Nephron progenitor cell (in vitro differentiated cells): ENCODE data around the gene MACROD2.
"Not testable (repeated sequence)": the region's sequence is repeated elsewhere in the genome, so short reads cannot be mapped to it uniquely, and the experiment has no call there.

ENCODE experiments used
- DNase-seq: peaks from one replicate; pipeline ENCODE4 v3.0.0; 2021
- H3K27ac Mint-ChIP-seq: 2 replicates; pipeline ENCODE4 v1.8.0; 2021; ENCODE audit warnings: mild to moderate bottlenecking, moderate library complexity, mixed read lengths
- H3K27me3 Mint-ChIP-seq: 2 replicates; pipeline ENCODE4 v1.8.0; 2021; ENCODE audit warnings: mild to moderate bottlenecking, low read depth, mixed read lengths; ENCODE audit not compliant: poor library complexity
- H3K36me3 Mint-ChIP-seq: 2 replicates; pipeline ENCODE4 v1.8.0; 2021; ENCODE audit warnings: low read depth, mixed read lengths
- H3K4me1 Mint-ChIP-seq: 2 replicates; pipeline ENCODE4 v1.8.0; 2021; ENCODE audit warnings: mixed read lengths
- H3K4me3 Mint-ChIP-seq: 2 replicates; pipeline ENCODE4 v1.8.0; 2021; ENCODE audit warnings: mild to moderate bottlenecking, moderate library complexity, mixed read lengths
- H3K9me3 Mint-ChIP-seq: 2 replicates; pipeline ENCODE4 v1.8.0; 2021; ENCODE audit warnings: mild to moderate bottlenecking, moderate library complexity, mixed read lengths
- TF ChIP-seq, protein P1 (sequence below): fragments of 200-600 bp; sonication (generic); IDR thresholded peaks from 2 replicates; pipeline ENCODE4 v1.5.0; 2021; ENCODE audit warnings: antibody characterized with exemption

The MACROD2 gene

DNA sequence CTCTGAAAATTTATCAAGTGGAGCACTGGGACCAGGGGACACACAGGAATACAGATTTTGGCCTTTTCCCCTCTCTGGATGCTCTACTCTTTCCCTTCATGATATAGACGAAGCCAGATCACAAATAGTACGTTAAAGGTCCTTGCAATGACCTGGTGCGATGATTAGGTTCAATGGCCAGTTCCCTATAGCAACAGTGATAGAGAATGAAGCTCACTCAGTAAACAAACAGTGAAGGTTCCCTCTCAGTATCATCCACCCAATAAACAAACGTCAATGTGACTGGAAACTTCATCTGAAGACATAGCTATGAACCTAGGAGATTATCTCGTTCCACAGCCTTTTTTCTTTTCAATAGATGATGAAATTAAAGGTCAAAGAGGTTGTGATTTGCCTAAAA, 1981.7 kb downstream of the MACROD2 start:
- Mint-ChIP-seq H3K4me1 (peaks cover 11% of the 10 kb centered on the region), H3K27me3 (no peaks in the 10 kb centered on the region), H3K27ac (no peak overlapping the region), H3K36me3 (peaks cover 9% of the 10 kb centered on the region), H3K4me3 (no peak overlapping the region), H3K9me3 (peaks cover 21% of the 10 kb centered on the region)
- TF ChIP-seq, protein P1, sequence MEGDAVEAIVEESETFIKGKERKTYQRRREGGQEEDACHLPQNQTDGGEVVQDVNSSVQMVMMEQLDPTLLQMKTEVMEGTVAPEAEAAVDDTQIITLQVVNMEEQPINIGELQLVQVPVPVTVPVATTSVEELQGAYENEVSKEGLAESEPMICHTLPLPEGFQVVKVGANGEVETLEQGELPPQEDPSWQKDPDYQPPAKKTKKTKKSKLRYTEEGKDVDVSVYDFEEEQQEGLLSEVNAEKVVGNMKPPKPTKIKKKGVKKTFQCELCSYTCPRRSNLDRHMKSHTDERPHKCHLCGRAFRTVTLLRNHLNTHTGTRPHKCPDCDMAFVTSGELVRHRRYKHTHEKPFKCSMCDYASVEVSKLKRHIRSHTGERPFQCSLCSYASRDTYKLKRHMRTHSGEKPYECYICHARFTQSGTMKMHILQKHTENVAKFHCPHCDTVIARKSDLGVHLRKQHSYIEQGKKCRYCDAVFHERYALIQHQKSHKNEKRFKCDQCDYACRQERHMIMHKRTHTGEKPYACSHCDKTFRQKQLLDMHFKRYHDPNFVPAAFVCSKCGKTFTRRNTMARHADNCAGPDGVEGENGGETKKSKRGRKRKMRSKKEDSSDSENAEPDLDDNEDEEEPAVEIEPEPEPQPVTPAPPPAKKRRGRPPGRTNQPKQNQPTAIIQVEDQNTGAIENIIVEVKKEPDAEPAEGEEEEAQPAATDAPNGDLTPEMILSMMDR: no peak
- no peak for DNase-seq

DNA sequence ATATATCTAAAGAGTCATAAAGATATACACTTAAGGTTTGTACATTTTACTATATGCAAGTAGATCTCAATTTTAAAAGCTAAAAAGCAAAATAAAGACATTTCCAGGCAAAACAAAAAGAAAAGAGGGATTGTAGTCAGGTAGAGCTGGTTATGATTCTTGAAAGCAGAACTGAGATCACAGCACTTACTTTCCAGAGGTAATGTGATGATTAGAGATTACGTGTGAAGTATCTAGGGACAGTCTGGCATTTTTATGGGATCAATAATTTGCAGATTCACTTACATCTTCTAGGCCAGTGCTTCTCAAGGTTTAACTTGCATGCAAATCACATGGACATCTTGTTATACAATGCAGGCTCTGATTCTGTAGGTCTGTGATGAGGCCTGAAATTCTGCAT, 1982.4 kb downstream of the MACROD2 start:
- Mint-ChIP-seq H3K4me1 (peaks cover 11% of the 10 kb centered on the region), H3K27ac (peak overlapping the region; percentile 21), H3K4me3 (no peak overlapping the region), H3K9me3 (peaks cover 19% of the 10 kb centered on the region), H3K36me3 (peaks cover 9% of the 10 kb centered on the region), H3K27me3 (no peaks in the 10 kb centered on the region)
- no peak for DNase-seq
- TF ChIP-seq, protein P1: no peak

DNA sequence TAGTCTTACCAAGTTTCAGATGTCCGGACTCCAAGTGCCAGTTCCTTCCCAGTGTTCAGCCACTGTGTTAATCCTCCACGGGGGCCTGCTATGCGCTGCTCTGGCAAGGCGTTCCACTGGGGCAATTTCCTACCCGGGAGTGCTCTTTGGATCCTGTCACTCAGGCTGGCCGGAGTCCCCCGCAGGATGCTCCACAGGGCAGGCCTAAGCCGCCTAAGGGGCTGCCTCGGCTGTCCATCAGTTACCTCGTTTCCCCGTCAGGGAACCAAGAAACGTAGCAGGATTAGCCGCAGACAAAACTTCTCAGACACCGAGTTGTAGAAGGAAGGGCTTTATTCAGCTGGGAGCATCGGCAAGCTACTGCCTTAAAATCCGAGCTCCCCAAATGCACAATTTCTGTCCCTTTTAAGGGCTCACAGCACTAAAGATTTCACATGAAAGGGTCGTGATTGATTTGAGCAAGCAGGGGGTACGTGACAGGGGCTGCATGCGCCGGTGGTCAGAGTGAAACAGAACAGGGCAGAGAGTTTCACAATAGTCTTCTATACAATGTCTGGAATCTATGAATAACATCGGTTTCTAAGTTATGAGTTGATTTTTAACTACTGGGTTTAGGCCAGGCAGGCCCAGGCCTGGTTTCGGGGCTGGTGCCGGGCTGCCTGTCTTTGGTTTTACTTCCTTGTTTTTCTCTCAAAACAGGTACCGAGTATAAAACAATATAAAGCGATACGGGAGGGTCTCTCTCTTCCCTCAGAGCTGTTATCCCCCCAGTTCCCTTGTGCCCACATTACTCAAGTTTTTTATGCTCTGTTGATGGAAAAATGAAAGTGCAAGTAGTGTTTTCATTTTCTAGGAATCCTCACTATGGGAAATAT, 1990.4 kb downstream of the MACROD2 start:
- not testable (repeated sequence) for DNase-seq, H3K36me3 Mint-ChIP-seq, H3K4me3 Mint-ChIP-seq, H3K9me3 Mint-ChIP-seq, H3K27ac Mint-ChIP-seq, H3K27me3 Mint-ChIP-seq, H3K4me1 Mint-ChIP-seq

DNA sequence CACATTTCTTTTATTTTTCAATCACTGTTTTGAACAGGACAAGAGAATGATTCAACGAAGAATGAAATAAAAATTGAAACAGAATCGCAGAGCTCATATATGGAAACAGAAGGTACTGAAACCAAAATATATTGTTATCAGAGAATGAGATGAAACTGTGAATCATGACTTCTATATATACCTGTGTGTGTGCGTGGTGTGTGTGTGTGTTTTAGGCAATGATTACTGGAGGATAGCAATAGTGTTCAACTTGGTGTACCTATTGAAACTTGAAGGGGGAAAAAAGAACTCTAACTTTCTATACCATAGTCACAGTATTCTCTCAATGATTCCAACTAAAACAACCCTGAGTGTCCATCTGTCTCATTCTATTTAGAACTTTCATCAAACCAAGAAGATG, 1991.4 kb downstream of the MACROD2 start:
- no peaks in the 10 kb centered on the region for H3K27me3 Mint-ChIP-seq
- DNase-seq: no peak
- H3K36me3 Mint-ChIP-seq: no peaks in the 10 kb centered on the region
- TF ChIP-seq, protein P1: no peak
- H3K4me1 Mint-ChIP-seq: no peaks in the 10 kb centered on the region
- peaks cover 7% of the 10 kb centered on the region for H3K9me3 Mint-ChIP-seq
- H3K4me3 Mint-ChIP-seq: no peak overlapping the region
- no peak overlapping the region for H3K27ac Mint-ChIP-seq

DNA sequence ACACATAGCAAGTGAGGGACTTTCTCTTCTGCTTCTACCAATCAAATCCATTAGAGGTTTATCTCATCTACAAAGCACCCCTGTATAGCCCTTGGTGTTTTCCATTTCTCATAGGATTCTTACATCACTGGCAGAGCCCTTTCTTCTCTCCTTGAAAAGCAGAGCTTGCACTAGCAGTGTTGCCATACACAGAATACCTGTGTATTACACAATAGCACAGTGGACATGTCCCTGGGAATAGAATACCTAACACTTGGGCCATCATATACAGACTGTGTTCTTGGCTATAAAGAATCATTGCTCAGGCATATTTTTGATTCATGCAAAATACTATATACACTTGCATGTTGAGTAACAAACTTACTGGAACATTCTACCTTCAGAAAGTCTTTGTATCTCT, 1996.0 kb downstream of the MACROD2 start:
- no peak overlapping the region for H3K27ac Mint-ChIP-seq
- H3K4me1 Mint-ChIP-seq: no peaks in the 10 kb centered on the region
- TF ChIP-seq, protein P1: no peak
- peaks cover 7% of the 10 kb centered on the region for H3K9me3 Mint-ChIP-seq
- H3K27me3 Mint-ChIP-seq: no peaks in the 10 kb centered on the region
- no peaks in the 10 kb centered on the region for H3K36me3 Mint-ChIP-seq
- H3K4me3 Mint-ChIP-seq: no peak overlapping the region
- no peak for DNase-seq

DNA sequence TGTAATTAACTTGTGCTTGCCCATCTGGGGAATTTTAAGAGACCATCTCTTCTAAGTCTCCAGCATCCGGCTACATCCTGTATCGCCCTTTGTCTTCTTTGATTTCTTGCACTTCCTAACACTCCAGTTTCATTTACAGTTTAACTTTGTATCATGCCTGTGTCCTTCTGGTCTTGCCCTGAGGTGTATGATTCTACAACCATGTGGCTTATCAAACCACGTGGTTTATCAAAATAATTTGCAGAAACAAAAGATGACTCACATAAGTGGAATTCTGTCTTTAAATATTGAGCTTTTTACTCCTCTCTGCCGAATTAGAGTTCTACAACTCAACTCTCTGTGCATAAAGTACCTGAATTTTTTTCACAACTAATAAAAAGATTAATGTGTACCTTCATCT, 1997.2 kb downstream of the MACROD2 start:
- no peak for DNase-seq
- H3K27ac Mint-ChIP-seq: no peak overlapping the region
- no peaks in the 10 kb centered on the region for H3K4me1 Mint-ChIP-seq
- H3K36me3 Mint-ChIP-seq: no peaks in the 10 kb centered on the region
- H3K27me3 Mint-ChIP-seq: no peaks in the 10 kb centered on the region
- TF ChIP-seq, protein P1: no peak
- H3K9me3 Mint-ChIP-seq: peaks cover 20% of the 10 kb centered on the region
- H3K4me3 Mint-ChIP-seq: no peak overlapping the region
